ENCODE measurements around the gene PLCG2.

DNA sequence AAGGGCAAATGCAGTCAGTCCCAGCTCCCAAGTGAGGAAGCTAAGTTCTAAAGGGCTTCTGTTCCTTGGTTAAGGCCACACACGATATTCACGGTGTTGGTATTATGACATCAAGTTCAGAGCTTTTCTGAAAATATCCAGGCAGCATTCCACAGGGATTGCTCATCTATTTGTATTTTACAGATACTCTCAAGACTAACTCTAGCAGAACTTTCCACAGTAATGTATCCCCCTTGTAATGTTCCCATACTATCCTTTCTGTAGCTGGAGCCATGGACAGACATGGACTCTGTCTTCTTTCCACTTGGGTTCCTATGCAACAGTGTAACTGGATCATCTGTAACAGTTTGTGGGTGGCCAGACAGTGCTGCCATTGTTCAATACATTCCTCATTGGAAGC lies 218.6 kb downstream of the PLCG2 start:
- TF ChIP-seq EP300 (IDR thresholded peaks at IDR 0.05; ENCODE audit: borderline replicate concordance) = no peak
- no peak for TF ChIP-seq YY1 (IDR thresholded peaks at IDR 0.05; ENCODE audit: low read depth)
- no peak for TF ChIP-seq CEBPB (IDR thresholded peaks at IDR 0.05)
- TF ChIP-seq TCF12 (IDR thresholded peaks at IDR 0.05; ENCODE audit: low read depth) = no peak
- TF ChIP-seq, protein P1, sequence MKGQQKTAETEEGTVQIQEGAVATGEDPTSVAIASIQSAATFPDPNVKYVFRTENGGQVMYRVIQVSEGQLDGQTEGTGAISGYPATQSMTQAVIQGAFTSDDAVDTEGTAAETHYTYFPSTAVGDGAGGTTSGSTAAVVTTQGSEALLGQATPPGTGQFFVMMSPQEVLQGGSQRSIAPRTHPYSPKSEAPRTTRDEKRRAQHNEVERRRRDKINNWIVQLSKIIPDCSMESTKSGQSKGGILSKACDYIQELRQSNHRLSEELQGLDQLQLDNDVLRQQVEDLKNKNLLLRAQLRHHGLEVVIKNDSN (IDR thresholded peaks at IDR 0.05) = no peak
- TF ChIP-seq EGR1 (IDR thresholded peaks at IDR 0.05) = no peak
- no peak for TF ChIP-seq RAD21 (IDR thresholded peaks at IDR 0.05; ENCODE audit: low read depth)
- TF ChIP-seq FOXM1 (IDR thresholded peaks at IDR 0.05; ENCODE audit: borderline replicate concordance, low read depth) = no peak
- TF ChIP-seq NFIC (IDR thresholded peaks at IDR 0.05) = no peak
- TF ChIP-seq, protein P2, sequence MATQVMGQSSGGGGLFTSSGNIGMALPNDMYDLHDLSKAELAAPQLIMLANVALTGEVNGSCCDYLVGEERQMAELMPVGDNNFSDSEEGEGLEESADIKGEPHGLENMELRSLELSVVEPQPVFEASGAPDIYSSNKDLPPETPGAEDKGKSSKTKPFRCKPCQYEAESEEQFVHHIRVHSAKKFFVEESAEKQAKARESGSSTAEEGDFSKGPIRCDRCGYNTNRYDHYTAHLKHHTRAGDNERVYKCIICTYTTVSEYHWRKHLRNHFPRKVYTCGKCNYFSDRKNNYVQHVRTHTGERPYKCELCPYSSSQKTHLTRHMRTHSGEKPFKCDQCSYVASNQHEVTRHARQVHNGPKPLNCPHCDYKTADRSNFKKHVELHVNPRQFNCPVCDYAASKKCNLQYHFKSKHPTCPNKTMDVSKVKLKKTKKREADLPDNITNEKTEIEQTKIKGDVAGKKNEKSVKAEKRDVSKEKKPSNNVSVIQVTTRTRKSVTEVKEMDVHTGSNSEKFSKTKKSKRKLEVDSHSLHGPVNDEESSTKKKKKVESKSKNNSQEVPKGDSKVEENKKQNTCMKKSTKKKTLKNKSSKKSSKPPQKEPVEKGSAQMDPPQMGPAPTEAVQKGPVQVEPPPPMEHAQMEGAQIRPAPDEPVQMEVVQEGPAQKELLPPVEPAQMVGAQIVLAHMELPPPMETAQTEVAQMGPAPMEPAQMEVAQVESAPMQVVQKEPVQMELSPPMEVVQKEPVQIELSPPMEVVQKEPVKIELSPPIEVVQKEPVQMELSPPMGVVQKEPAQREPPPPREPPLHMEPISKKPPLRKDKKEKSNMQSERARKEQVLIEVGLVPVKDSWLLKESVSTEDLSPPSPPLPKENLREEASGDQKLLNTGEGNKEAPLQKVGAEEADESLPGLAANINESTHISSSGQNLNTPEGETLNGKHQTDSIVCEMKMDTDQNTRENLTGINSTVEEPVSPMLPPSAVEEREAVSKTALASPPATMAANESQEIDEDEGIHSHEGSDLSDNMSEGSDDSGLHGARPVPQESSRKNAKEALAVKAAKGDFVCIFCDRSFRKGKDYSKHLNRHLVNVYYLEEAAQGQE (IDR thresholded peaks at IDR 0.05; ENCODE audit: low read depth) = no peak
- TF ChIP-seq, protein P3, sequence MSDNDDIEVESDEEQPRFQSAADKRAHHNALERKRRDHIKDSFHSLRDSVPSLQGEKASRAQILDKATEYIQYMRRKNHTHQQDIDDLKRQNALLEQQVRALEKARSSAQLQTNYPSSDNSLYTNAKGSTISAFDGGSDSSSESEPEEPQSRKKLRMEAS (IDR thresholded peaks at IDR 0.05) = no peak
- TF ChIP-seq TAF1 (IDR thresholded peaks at IDR 0.05; ENCODE audit: low read depth) = no peak
- no peak for TF ChIP-seq TEAD4 (IDR thresholded peaks at IDR 0.05)
